IPS-NIHi7 (cell line): ENCODE results near the gene TOMM6.
"Not testable (repeated sequence)": the region's sequence is repeated elsewhere in the genome, so short reads cannot be mapped to it uniquely, and the experiment has no call there.

Experiments used
- DNase-seq: peaks from one replicate; pipeline ENCODE4 v3.0.0; 2012; ENCODE audit warnings: mixed read lengths; ENCODE audit errors: extremely low spot score

The TOMM6 gene

DNA sequence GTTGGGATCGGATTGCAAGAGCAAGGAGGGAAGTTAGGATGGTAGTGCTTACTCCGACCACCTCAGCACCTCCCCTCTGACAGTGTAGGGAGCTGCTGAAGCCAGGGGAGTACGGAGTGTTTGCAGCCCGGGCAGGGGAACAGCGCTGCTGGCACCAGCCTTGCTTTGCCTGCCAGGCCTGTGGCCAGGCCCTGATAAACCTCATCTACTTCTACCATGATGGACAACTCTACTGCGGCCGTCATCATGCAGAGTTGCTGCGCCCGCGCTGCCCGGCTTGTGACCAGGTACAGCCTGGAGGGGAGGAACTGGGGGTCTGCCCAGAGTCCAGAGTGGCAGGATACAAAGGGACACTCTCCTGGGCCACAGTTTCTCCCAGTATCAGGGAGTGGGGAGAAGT lies 2.2 kb upstream of the TOMM6 start:
- no peak for DNase-seq

DNA sequence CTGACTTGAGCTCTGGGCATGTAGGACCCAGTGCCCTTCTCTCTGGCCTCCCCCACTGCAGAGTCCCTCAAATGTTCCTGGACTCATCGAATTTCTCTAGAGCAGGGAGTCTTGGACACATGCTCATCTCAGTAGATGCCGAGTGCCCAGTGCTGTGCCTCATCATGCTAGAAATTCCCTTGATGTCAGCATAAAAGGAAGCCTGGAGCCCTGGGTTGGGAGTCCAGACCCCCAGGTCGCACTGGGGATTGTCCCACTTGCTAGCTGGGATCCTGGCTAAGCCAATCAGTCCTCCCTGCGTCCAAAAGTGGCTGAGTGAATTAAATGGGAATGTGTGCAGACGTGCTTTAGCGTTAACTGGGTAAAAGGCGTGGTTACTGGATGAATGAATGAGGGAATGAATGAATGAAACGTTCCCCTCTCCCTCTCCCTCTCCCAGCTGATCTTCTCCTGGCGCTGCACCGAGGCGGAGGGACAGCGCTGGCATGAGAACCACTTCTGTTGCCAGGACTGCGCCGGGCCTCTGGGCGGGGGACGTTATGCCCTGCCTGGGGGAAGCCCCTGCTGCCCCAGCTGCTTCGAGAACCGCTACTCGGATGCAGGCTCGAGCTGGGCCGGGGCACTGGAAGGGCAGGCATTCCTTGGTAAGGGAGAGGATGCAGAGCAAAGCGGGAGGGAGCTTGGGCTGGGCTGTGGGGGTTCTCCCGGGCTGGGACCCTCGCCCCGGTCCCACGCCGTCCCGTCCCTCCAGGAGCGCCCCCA lies 1.6 kb upstream of the TOMM6 start:
- DNase-seq, result no peak

GRCh38 chr6:41786451-41787218 lies 859 bp upstream of the TOMM6 start:
- peak; percentile 87 for DNase-seq

- DNase-seq, result no peak
Measured at GRCh38 chr6:41789390-41789724, 1.9 kb downstream of the TOMM6 start.

DNA sequence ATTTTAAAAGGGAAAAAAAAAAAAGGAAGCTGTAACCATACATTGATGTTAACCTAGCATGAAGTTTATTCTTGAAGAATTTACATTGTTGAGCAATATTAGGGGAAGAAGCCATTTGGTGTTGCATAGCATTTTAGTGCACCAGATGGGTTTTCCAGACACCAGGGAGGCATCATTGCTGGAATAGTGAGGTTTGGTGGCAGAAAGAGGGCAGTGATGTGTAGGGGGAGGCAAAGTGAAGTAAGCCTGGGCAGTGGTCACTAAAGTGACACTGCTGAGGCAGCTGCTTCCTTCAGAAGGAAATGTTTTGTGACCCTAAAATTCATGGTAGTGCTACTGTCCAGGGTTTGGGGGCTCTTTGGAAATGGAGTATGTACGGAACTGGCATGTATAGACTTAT lies 2.6 kb downstream of the TOMM6 start:
- no peak for DNase-seq

DNA sequence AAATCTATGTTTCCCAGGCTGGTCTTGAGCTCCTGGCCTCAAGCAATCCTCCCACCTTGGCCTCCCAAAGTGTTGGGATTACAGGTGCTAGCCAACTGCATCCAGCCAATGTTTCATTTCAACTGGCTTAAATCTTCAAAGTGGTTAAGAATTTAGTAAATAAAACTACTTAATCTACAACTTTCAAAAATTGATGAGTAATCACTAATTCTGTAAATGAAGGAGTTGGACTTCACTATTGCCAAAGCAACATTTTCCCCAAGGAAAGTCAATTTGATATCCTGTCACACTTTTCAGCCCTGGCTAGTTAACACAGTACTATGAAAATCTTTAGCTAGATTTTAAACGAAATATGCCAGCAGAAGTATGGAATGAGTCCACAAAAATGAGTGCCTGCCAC lies 3.8 kb downstream of the TOMM6 start:
- no peak for DNase-seq

DNA sequence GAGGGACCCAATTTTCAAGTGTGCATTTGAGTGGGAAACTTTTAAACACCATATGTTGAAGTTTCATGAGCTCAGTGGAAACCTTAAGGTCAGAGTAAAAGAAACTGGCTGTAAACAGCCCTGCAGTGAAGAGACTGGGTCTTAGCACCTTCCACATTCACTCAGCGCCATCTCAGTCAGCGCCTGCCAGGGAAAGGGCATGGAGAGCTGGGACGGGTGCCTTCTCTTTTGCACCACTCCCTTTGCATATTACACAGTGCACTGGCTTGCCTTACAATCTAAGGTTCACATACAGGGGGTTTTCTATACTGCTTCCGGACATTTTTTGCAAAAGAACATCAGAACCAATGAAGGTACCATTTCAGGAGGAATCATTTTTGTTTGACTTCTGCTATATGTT lies 4.5 kb downstream of the TOMM6 start:
- no peak for DNase-seq

- no peak for DNase-seq
Measured at GRCh38 chr6:41796474-41796873, 9.0 kb downstream of the TOMM6 start.

GRCh38 chr6:41798901-41799558 lies 11.5 kb downstream of the TOMM6 start:
- DNase-seq, result no peak

- no peak for DNase-seq
Measured at GRCh38 chr6:41799559-41799911, 12.0 kb downstream of the TOMM6 start.

DNA sequence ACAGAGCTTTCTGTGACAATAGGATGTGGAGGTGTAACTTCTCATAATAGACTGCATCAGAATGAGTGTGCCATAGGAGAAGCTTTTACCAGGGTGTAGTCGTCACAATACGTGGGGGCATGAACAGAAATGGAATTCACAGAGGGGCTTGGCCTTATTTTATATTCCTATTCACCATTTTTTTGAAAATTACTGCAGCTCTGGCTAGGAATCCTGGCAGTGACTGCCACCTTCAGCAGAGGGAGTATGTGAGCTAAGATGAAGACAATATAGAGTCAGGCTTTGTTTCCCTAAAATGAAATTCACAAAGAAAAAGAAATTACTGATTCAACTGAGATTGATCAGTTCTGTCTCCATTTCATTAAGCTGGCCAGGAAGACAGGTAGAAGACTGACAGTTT lies 13.9 kb downstream of the TOMM6 start:
- no peak for DNase-seq

DNA sequence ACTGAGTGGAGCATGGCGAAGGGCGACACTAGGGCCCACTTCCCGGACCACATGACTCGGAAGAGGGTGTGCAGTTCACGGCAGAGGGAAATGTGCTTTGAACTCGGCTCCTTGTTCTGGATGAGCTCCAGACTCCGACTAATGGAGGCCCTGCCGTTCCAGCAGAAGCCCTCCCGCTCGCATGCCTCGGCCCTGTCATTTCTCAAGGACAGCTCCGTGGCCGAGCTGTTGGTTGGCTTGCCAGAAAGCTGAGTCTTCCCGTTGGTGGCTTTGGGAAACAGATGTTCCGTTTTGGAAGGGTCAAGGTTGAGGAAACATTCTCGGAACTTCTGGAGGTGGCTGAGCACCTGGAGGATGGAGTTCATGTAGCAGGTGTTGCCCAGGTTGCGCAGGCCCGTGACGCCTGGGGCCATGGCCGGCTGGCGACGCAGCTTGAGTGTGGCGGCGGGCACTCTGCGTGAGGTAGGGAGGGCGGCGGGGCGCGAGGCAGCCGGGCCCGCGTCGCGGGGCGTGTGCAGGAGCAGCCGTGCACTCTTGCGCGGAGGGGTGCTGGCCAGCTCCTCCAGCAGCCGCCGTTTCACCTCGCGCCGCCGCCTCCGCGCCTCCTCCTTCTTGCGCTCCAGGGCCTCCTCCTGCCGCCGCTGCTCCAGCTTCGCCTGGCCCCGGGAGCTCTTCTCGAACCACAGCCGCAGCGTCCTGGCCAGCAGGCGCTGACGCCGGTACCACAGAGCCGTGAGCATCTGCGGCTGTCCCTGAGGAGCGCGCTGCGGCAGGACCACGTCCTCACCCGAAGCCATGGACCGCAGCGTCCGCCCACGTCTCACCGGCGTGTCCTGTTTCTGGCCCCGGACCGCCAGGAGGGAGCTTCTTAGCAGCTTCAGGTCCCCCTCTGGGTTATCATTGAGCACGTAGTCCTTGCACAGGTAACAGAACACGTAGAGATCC lies 18.6 kb downstream of the TOMM6 start:
- DNase-seq, result no peak

GRCh38 chr6:41811095-41811494 lies 23.6 kb downstream of the TOMM6 start:
- DNase-seq, result no peak

GRCh38 chr6:41811946-41812345 lies 24.5 kb downstream of the TOMM6 start:
- not testable (repeated sequence) for DNase-seq

- no peak for DNase-seq
Measured at GRCh38 chr6:41813469-41813868, 26.0 kb downstream of the TOMM6 start.

DNA sequence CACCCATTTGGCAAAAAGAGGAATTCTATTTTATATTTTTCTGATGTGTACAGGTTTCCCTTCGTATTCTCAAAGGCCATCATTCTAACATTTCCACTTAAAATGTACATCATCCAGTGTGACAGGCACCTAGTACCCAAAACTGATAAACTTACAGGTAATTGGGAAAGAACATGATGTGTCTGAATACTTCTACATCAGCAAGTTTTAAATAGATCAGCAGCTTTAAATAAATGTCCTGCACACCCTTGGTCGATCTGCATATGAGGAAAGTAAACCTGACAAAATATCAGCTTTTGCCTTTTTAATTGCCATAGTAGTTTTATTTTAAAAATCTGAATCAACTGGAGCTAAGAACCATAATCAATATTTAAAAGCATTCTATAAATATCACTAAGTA lies 26.5 kb downstream of the TOMM6 start:
- no peak for DNase-seq

GRCh38 chr6:41814629-41815028 lies 27.1 kb downstream of the TOMM6 start:
- no peak for DNase-seq

DNA sequence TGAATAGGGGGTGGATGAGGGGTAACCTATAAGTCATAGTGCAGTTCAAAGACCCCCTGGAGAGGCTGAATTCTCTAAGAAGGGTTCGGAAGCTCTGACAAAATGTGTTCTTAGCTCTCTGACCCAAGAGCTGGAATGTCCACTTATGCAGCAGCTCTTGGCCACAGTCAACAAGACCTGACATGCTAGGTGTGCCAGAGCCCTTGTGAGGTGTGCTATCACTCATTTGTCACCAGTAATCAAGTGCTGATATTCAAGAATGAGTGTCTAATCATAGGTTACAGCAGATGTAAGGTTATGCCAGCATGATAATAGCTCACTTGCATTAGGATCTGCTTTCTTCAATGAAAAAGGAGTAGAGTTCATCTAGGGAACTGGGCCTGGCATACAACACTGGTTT lies 28.1 kb downstream of the TOMM6 start:
- DNase-seq, result no peak

DNA sequence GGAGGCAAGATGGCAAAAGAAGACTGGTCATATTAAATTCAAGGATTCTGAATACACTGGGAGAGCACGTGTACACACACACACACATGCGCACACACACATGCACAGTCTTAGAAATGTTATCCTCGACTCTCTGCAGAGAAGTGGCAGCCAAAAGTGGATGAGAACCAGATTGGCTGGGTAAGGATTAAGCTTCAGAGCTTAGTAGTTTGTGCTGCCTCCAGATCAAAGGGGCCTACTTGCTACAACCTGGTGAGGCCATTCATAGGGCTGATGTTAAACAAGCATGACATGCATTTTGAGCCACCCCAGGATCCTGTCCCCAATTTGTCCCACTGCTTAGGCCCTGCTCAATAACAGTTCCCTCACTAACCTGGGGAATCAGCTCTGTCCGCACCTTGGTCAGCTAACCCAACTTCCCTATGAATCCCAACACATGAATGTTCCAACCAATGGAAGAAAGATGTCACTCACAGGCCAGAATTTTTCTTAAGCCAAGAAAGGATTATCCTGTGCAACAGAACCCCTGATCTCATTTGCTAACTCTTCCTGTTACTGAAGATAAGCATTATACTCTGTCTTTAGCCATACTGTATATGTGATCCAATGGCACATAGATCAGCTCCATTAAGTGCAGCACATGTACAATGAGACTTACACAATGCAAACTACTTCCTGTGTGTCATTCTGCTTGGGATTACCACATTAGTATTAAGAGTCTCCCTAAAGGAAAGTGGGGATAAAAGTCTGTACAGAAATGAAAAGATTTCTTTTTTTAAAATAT lies 31.0 kb downstream of the TOMM6 start:
- no peak for DNase-seq

DNA sequence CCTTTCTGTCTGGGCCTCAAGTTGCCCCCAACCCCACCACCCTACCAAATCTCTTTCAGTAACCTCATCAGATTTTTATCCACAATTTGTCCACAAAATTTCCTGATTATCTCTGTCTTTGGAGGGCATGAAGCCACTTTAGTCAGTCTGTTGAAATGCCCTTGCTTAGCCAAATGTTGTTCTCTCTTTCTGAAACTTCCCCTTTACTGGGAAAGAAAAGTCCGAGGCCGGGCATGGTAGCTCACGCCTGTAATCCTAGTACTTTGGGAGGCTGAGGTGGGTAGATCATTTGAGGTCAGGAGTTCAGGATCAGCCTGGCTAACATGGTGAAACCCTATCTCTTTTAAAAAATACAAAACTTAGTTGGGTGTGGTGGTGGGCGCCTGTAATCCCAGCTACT lies 33.8 kb downstream of the TOMM6 start:
- no peak for DNase-seq

GRCh38 chr6:41822021-41822420 lies 34.5 kb downstream of the TOMM6 start:
- DNase-seq, result no peak
